ENCODE results near the gene PKIB.

The PKIB gene

GRCh38 chr6:122751326-122751725, 141.1 kb downstream of the PKIB start:
- DNase-seq = no peak

DNA sequence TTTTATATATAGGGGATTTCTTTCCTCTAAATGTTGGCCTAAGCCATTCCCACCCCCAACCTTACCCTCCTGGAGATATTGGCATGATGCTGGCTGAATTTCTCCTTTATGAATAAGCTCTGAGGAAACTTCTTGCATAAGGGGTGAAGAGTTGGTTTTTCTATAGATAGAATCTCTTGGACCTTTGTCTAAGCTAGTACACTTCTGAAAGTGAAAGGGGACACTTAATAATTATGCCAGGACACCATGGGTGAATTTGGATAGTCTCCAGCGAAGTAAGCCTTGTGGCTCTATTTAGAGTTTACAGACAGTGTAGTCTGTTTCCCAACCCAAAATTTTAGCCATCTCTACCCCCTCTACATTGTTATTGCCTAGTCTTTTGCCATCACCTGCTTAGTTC, 142.3 kb downstream of the PKIB start:
- DNase-seq = no peak

DNA sequence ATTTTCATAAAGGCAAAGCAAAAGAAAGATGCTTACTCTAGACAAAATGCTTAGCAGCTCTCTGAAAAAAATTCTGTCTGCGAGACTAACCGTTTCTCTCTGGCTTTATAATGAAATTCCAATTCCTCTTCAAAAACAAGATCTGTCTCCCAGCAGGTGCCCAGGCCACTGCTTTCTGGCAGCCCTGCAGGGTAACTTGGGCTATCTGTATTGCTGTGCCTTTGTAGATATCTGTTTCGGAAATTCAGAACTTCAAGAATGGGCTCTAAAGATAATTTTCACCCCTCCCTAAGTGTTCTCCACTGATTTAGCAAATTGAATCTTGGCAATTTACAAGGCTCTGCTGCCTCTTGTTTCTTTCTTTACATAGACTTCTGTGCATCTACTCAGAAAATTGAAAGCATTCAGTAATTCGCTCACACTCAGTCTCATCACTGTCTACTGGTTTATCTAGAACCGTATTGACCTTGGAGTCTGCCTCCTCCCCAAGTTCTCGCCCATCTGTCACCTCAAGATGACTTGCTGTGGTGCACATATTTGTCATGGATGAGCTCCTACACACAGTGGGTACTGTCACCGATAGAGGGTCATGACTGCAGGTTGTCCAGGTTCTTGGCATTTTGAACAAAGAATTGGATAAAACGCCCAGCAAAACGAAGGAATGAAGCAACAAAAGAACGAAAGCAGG, 142.9 kb downstream of the PKIB start:
- DNase-seq = peak in 1 of 2 experiments; percentile 37

GRCh38 chr6:122753688-122754056, 143.5 kb downstream of the PKIB start:
- peak in 1 of 2 experiments; percentile 37 for DNase-seq

DNA sequence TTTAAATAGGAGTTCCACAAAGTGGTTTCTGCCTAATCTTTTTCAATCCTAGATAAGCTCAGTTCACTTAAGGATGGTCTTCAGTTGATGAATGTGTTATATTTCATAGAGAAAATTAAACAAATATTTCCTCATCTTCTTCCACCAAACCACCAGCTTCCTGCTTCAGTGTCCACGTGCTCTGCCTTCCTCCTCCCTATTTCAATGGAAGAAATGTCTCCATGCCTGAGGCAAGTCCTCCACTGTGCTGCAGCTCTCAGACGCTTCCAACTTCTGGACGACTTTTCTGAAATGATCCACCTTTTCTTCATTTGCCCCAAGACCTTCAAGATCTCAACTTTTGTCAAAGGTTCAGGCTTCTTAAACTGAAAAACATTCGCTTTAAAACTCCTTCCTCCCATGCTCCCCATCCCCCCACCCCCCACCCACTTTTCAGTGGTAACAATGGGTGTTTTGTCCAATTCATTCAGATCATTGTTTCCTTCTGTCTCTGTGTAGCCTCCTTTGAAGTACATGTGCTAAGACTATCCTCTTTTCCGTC, 144.1 kb downstream of the PKIB start:
- no peak for DNase-seq

GRCh38 chr6:122755901-122756300, 145.7 kb downstream of the PKIB start:
- no peak for DNase-seq

GRCh38 chr6:122758927-122759334, 148.7 kb downstream of the PKIB start:
- DNase-seq = no peak

DNA sequence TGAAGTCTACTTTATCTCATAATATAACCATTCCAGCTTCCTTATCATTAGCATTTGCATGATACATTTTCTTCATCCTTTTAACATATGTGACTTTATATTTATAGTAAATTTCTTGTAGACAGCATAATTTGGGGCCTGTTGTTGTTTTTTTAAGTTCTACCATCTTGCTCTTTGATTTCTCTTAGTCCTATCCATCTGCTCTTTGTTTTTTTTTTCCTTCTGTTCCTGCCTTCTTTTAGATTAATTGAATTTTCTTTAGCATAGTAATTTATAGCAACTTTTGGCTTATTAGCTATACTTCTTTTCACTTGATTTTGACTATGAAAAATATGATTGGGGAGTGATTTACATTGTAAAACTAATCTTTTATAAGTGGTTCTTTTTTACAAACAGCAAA, 150.1 kb downstream of the PKIB start:
- no peak for DNase-seq

DNA sequence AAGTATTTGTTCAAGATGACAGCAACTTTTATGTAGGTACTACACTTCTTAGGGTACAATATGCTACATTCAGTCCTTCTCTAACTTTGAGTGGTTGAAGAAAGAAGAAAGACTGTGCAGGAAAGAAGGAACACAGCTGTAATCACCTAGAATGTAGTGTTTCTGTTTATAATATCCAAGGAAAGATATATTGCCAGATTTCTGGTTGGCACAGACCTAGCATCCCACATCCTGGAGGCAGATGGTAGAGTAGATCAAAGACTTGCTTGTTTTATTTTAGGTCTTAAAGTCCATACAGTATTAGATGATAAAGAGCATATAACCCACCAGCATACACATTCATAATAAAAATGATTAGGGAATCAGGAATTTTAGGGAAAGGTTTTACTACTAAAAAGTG, 156.1 kb downstream of the PKIB start:
- no peak for DNase-seq

- DNase-seq = no peak
These were observed 160.8 kb downstream of the PKIB start for GRCh38 chr6:122770835-122771601.

DNA sequence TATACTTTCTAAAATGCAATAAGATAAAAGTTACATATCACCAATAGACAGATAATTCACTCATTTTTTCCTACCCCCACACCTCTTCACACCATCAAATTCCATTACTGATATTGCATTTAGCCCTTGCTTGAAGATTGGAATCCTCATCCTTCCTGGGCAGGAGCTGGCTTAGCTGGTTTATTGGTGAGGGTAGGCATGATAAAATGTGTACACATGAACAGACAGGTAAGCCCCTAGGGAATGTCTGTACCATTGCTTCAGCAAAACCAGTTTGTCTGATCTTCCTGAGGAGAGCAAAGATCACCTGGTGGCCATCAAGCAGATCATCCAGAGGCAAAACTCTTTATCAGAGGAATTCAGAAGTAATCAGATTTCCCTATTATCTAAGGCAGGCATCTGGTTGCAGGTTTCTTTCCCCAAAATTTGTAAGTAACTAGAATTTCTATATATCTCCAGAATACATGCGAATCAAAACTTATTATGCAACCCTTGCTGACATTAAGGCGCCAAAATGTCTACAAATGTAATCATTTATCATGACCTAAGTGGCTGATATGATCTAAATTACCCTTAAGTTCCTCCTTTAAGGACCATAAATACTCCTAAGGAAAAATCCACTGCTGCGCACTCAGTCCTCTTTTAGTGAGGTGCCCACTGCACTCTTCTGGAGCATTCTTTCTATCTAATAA, 162.7 kb downstream of the PKIB start:
- no peak for DNase-seq
